Sigmoid colon (tissue), 4 donors: ENCODE measurements around the gene SYNDIG1.

Source experiments
- EP300 ChIP-seq, 4 donors: sonication (generic); formaldehyde crosslinking; IDR thresholded peaks; one replicate each; pipeline ENCODE4 v1.6.1; 2017; ENCODE audit warnings: antibody characterized with exemption in 4 of 4
- POLR2A ChIP-seq, 2 donors: fragments of 450-650 bp; IDR thresholded peaks; one replicate each; pipeline ENCODE4 v1.6.1; 2016; ENCODE audit warnings: antibody characterized with exemption in 2 of 2, mild to moderate bottlenecking in 2 of 2, moderate library complexity in 2 of 2
- POLR2AphosphoS5 ChIP-seq, 4 donors: sonication (generic); formaldehyde crosslinking; IDR thresholded peaks; one replicate each; pipeline ENCODE4 v1.6.1; 2017; ENCODE audit warnings: antibody characterized with exemption in 4 of 4
- TF ChIP-seq, protein P1 (sequence below), 4 experiments: fragments of 450-650 bp in 3 of 4; fragments of 200-600 bp in 1 of 4; IDR thresholded peaks; one replicate each; pipeline ENCODE4 v1.5.1; 2016 to 2019; ENCODE audit warnings: antibody characterized with exemption in 4 of 4, mild to moderate bottlenecking in 3 of 4, moderate library complexity in 2 of 4

DNA sequence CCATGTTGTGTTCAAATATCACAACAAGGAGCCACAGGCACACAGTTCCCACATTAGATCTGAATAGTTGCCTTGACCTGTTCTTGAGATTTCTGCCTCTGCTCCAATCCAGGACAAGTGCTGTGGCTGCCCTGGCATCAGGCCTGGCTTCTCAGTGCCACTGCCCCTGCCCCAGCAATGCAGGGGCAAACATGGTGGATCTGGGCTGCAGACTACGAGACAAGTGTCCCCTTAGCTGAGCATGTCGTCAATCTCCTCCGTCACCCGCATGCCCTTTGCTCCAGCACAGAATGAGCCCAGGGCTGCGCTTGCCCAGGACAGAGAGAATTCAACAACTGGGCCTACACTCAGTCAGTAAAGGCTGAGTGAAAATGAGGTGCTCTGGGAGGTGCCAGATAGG lies 201.6 kb downstream of the SYNDIG1 start:
- TF ChIP-seq EP300 (IDR thresholded peaks at IDR 0.05), result no peak
- no peak for TF ChIP-seq POLR2A (IDR thresholded peaks at IDR 0.05)
- TF ChIP-seq, protein P1, sequence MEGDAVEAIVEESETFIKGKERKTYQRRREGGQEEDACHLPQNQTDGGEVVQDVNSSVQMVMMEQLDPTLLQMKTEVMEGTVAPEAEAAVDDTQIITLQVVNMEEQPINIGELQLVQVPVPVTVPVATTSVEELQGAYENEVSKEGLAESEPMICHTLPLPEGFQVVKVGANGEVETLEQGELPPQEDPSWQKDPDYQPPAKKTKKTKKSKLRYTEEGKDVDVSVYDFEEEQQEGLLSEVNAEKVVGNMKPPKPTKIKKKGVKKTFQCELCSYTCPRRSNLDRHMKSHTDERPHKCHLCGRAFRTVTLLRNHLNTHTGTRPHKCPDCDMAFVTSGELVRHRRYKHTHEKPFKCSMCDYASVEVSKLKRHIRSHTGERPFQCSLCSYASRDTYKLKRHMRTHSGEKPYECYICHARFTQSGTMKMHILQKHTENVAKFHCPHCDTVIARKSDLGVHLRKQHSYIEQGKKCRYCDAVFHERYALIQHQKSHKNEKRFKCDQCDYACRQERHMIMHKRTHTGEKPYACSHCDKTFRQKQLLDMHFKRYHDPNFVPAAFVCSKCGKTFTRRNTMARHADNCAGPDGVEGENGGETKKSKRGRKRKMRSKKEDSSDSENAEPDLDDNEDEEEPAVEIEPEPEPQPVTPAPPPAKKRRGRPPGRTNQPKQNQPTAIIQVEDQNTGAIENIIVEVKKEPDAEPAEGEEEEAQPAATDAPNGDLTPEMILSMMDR (IDR thresholded peaks at IDR 0.05), result no peak
- no peak for TF ChIP-seq POLR2AphosphoS5 (IDR thresholded peaks at IDR 0.05)
